Choroid plexus epithelial cell (primary cell): ENCODE data around the gene SYCP2L.
A peak's percentile ranks its signal among the peaks of the same experiment; 100 is the strongest.

Experiments used
- DNase-seq: peaks from one replicate; pipeline ENCODE4 v3.0.0-alpha.2; 2010; ENCODE audit warnings: low read depth
- H3K4me3 ChIP-seq: 2 replicates; pipeline ENCODE4 v1.5.1; 2011; ENCODE audit warnings: low read depth, mild to moderate bottlenecking, control low read depth, low read length, moderate library complexity
- TF ChIP-seq, protein P1 (sequence below): conservative IDR thresholded peaks from 2 replicates; pipeline ENCODE4 v1.5.1; 2011; ENCODE audit warnings: low read depth, mild to moderate bottlenecking, control low read depth, inconsistent platforms, low read length, moderate library complexity

SYCP2L gene

DNA sequence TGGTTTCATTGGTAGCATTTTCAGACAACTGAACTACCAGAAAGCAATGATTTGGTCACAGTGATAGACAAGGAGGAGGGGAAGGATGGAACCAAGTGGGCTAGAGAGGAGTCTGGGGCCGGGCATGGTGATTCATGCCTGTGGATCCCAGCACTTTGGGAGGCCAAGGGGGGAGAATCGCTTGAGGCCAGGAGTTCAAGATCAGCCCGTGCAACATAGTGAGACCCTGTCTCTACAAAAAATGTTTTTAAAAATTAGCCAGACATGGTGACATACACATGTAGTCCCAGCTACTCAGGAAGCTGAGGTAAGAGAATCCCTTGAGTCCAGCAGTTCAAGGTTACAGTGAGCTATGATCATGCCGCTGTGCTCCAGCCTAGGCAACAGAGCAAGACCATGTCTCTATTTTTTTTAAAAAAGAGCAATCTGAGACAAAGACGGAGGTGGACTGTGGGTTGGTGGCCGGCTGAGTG, 70.6 kb downstream of the SYCP2L start:
- DNase-seq: no peak
- TF ChIP-seq, protein P1, sequence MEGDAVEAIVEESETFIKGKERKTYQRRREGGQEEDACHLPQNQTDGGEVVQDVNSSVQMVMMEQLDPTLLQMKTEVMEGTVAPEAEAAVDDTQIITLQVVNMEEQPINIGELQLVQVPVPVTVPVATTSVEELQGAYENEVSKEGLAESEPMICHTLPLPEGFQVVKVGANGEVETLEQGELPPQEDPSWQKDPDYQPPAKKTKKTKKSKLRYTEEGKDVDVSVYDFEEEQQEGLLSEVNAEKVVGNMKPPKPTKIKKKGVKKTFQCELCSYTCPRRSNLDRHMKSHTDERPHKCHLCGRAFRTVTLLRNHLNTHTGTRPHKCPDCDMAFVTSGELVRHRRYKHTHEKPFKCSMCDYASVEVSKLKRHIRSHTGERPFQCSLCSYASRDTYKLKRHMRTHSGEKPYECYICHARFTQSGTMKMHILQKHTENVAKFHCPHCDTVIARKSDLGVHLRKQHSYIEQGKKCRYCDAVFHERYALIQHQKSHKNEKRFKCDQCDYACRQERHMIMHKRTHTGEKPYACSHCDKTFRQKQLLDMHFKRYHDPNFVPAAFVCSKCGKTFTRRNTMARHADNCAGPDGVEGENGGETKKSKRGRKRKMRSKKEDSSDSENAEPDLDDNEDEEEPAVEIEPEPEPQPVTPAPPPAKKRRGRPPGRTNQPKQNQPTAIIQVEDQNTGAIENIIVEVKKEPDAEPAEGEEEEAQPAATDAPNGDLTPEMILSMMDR: no peak
- no peak overlapping the region for H3K4me3 ChIP-seq

DNA sequence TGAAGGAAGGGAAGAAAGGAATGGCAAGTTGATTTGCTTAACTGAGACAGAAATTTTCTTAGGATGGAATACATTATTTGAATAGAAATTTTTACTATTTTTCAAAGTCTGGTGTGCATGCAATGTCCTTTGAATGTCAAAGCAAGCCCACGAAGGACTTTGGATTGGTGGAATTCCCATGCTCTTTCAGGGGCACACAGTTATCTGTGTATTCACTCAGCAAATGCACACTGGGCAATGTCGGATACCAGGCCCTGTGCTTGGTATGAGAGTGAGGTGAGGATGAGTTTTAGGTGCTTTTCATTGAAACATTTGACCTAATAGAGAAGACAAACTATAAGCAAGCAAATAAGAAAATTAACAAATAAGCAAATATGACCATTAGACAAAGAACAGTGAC, 73.3 kb downstream of the SYCP2L start:
- H3K4me3 ChIP-seq: no peak overlapping the region
- TF ChIP-seq, protein P1: no peak
- DNase-seq: no peak

DNA sequence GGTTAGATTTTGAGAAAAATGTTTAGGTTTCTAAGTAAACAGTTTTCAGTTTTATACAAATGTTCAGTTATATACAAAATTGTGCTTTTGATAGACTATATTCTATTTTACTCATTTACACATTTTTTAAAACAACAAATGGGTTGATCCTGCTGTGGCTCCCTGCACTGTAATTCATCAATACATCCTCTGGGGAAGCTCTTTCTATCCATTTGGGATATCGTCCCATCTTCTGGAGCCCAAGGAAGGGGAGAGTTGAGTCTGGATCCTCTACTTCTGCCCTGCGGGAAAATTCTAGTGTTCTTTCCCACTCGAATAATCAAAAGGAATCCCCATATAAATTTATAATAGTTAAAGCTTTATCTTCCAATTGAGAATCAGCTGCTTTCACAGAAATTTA, 75.0 kb downstream of the SYCP2L start:
- H3K4me3 ChIP-seq: no peak overlapping the region
- TF ChIP-seq, protein P1: peak; percentile 9
- DNase-seq: no peak

DNA sequence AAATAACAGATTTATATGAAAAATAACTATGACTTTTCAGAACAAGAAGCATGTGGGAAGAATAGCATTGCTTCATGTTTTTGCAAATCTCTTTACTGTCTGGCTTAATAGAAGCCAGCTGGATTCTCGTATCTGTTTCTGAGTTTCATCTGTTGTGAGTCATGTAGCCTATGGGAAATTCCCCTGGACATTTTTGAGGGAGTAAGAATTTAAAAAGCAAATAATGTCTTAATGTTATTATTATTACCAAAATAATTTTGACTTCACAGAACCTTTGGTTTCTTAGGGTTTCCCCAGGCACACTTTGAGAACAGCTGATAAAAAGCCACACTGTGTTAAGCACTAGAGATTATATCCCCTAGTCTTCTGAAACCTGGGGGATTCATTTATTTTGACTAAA, 75.8 kb downstream of the SYCP2L start:
- no peak overlapping the region for H3K4me3 ChIP-seq
- peak; percentile 92 for DNase-seq
- TF ChIP-seq, protein P1: no peak

DNA sequence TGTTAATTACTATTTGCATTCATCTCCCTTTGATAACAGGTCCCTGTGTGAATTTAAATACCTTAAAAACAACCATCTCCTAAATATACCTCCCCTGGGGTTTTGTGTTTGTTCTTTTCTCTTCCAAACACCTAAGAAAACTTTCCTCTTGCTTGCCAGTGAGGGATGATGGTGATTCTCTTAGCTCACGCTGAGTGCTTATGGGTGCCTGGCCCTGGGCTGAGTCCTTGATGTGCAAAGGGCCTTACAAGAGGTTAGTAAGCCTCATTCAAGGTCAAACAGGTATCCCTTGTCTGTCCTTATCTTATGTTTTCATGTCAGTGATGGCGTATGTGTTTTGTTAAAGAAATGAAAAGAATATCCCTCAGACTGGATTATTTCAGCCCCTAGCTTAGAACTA, 76.3 kb downstream of the SYCP2L start:
- H3K4me3 ChIP-seq: no peak overlapping the region
- TF ChIP-seq, protein P1: no peak
- peak; percentile 11 for DNase-seq

DNA sequence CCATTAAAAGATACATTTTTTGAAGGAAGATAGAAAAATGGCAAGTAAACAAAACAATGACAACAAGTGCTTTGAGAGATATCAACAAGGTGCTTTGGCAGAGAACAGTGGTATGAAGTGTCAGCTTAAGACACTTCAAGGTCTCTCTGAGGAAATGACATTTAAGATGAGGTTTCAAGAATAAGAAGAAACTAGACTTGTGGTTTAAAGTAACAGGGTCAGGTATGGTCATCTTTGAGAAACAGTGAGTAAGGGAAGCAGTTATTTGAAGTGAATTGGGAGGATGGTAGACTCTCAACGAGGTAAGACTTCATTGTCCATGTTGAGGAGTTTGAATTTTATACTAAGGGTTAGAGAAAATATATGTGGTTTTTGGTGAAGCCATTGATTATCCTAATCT, 77.8 kb downstream of the SYCP2L start:
- H3K4me3 ChIP-seq: no peak overlapping the region
- TF ChIP-seq, protein P1: no peak
- no peak for DNase-seq

DNA sequence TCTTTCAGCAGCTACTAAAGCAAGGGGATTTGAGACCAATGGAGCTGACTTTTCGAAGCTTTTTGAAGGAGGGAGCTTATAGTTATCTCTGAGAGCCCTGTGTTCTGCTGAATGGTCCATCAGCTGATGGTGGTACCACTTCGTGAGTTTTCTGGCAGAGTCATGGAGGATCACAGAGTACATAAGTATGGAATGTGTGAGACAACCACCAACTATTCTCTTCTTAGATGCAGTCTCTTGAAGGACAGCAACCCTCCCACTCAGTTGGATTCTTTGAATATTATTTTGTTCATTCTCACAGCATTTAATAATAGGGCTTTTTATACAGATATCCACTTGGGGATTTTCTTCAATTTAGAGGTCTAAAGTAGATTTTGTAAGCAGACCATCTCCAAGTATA, 81.9 kb downstream of the SYCP2L start:
- TF ChIP-seq, protein P1: no peak

More for the DNA sequence above, 81.9 kb downstream of the SYCP2L start:
- DNase-seq: peak; percentile 87
- H3K4me3 ChIP-seq: no peak overlapping the region
